Mucosa of gallbladder (tissue), 1 donor: ENCODE results near the gene ATG101. TPM values are rescaled to one million over a fixed set of nuclear protein-coding genes. Genes with fewer than 3 reads are reported as not detected.

Source experiments
- DNase-seq: peaks from one replicate; pipeline ENCODE4 v3.0.0-alpha.2; 2020; ENCODE audit warnings: low spot score
- total RNA-seq: library from RNA; stranded (reverse); gene quantifications from one replicate; pipeline ENCODE4 v1.2.1, GENCODE V29; 2021
- donor health status: DM: no; HTN: no; CAD: no.

ATG101 gene
- total RNA-seq, 1 donor from 2014 or later, result 38.6 TPM

GRCh38 chr12:52057638-52058576 is 11.9 kb upstream of the ATG101 start:
- no peak for DNase-seq

- DNase-seq, result no peak
Observed at GRCh38 chr12:52058631-52059361, 11.0 kb upstream of the ATG101 start.

DNA sequence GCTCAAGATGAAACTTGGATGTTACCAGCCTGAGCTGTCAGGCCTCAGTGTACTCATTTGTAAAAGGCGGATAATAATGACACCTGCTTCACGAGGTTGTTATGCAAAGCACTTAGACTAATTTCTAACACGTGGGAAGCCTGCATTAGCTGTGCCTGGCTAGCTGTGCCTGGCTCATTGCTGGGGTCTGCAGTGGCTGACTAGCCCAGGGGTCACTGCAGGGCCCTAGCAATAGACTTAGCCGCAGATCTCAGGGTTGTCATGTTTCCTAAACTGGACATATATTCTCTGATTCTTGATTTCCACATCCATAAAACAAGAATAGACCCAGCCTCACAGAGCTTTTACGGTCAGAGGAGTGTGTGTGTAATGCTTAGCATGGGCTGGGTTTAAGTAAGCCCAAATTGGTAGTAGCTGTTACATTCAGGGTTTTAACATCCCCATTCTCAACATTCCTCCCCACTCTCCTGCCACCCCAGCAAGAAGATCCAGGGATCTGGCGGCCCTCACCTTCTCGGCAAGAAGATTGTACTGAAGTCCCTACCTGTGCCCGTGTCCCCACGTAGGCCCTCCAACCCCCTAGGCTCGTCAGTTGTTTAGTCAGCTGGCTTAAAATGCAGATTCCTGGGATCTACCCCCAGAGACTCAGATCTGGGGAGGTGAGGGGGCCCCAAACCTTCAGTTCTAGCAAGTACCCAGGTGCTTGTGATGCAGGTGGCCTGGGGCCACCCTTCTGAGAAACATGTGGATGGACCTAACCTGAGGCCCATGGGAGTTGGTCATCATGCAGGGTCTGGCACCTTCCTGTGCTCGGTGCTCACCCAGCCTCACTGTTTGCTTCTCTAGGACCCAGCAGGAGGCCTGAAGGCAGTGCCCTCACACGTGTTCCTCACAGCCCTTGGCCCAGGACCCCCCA is 9.9 kb upstream of the ATG101 start:
- no peak for DNase-seq

DNA sequence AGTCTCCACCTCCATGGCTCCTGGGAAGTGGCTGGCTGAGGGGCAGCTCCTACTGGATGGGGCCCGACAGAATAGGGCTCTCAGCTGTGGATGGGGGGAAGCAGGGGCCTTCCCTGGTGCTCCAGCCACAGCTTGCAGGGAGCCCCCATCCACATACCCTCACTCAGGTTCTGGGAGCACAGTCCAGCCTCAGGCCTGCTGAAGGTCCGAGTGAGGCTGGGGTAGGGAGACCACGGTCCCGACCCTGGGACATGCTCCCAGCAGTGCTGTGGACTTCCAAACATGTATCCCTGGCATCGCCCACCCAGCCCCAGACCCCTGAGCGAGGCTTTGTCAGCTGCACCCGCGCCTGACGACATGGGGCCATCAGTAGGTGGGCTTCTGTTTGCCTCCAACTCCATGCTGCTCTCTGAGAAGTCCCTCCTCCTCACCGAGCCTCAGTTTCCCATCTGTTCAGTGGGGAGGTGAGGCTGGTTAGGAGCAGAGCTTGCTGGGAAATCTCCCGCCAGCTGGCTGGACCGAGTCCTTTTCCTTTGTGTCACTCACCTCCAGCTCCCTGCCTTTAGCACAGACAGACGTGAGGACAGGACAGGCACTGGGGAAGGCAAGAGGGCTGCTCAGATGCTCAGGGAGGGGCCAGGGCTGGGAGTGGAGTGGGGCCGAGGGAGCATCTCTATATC is 9.1 kb upstream of the ATG101 start:
- DNase-seq, result no peak

DNA sequence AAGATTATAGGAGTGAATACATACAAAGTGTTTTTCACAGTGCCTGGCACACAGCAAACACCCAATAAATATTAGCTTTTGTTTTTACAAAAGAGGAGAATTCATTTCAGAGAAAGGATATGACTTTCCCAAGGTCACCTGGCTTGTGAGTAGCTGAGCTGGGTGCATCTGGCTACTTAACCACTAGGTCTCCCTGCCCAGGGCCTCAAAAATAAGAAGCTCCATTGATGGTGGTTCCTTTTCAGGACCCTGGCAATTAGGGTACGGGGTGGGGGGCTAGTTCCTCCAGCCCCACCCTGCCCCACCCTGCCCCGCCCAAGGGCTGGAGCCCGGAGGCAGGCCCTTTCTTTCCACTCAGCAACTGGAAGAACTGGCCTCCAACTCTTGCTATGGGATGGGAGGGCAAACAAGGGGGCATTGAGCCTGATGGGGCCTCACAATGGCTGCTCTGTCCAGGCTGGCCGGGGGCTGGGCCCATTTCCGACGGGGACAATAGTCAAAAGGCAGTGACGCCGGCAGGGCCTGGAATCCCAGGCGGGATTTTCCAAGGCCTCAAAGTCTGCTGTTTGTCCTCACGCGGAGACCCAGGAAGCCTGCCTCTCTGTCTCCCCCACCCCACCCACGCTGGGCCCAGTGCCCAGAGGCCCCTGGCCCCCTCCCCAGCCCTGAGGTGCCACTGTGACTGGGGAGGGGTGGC is 8.2 kb upstream of the ATG101 start:
- DNase-seq, result no peak

- DNase-seq, result no peak
Observed at GRCh38 chr12:52062167-52063081, 7.4 kb upstream of the ATG101 start.

- DNase-seq, result no peak
Observed at GRCh38 chr12:52063082-52063924, 6.5 kb upstream of the ATG101 start.

DNA sequence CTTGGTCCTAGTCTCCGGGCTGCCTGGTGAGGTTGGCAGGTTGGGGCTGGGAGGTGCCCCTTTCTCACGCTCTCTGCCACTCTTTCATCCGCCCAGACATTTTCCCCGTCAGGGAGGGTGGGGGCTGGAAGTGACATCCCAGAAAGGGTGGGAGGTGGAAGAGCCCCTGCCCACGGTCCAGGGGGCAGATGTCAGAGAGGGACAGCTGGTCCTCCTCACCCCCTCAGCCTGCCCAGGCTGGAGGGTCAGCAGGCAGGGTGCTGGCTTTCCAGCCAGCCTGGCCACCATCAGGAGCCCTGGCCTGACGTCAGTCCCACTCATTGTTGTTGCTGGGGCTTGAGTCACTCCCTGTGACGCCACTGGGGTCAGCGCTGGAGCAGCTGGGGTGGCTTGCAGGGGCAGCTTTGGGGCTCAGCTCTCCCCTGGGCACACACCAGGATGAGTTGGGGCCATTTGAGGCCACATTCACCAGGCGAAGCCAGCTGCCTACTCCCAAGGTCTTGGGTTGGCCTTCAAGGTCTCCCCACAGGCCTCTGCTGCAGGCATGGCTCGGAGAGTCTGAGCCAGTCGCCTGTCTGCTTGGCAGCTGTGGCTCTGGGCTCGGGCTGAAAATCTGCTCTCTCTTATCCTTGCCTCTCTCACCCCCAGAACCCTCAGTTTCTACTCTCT is 5.7 kb upstream of the ATG101 start:
- no peak for DNase-seq

DNA sequence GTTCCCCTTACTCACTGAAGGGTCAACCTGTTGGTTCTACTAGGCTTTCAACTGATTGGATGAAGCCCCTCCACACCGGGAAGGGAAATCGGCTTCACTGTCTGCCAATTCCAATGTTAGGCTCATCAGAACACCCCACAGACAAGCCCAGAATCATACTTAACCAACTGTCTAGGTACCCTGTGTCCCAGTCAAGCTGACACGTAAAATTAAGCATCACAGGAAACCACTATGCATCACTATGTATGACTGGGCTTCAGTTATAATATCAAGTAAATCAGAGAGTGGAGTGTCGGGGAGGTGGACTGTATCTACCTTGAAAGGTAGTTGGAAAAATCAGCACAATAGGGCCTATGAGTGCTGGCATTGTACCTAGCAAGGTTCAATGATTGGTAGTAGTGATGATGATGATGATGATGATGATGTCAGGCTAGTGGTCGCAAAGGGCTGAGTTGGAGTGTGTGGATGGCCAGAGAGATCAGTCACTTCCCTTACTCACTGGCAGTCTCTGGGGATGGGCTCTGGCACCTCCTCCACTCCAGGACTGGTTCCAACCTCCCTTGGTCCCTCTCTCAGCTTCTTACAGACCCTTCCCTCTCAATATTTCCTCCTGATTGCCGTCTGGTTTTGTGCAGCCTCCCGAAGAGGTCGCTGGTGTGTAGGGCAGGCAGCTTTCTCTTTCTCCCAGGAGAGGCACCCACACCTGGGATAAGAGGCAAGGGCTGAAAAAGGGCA is 3.3 kb upstream of the ATG101 start:
- DNase-seq, result no peak

DNA sequence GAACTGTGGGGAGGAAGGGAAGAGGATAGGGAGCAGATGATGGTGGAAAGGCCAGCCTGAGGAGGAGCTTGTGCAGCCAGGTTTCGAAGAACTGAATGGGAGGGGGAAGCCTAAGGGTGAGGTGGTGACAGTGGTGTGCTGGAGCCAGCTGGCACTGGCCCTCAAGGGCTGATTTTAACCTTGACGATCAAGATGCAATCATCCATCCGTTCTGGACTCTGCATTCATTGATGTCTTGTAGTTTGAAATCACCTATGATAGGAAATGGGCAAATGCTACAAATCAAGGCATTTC is 2.8 kb upstream of the ATG101 start:
- DNase-seq, result no peak

DNA sequence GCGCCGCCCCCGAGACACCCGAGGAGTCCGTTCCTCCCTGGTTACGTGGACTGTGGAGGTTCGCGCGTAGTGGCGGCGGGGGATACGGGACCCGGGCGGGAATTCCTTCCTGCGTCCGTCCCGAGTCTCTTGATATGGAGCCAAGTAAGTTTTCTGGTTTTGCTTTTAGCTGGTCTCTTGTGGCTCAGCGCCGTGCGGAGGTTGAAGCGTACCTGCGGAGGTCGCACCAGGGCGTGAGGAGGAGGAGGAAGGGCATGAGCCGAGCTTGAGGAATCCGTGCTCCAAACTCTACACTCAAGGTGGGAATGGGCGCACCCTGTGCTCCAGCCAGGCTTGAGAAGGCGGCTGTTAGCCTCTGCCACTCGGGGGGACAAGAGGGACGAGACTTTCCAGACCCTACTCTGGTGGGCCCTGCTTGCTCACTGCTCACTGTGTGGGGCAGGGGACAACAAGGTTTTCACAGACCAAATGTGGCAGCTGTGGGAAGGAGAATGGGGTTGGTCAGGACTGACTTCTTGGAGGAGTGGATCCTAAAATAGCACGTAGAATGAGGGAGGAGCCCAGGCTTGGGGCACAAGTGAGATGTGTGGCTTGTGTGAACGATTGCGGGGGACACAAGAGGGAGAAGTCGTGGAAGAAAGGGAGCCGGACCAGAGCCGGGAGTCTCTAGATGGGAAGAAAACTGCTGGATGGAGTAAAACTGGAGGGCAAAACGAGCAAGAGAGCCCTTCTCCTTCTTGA is 577 bp downstream of the ATG101 start:
- no peak for DNase-seq

- DNase-seq, result peak; percentile 22
Observed at GRCh38 chr12:52073531-52074381, 4.0 kb downstream of the ATG101 start.

GRCh38 chr12:52074971-52075724 is 5.4 kb downstream of the ATG101 start:
- peak; percentile 44 for DNase-seq

- no peak for DNase-seq
Observed at GRCh38 chr12:52076811-52077210, 7.0 kb downstream of the ATG101 start.

DNA sequence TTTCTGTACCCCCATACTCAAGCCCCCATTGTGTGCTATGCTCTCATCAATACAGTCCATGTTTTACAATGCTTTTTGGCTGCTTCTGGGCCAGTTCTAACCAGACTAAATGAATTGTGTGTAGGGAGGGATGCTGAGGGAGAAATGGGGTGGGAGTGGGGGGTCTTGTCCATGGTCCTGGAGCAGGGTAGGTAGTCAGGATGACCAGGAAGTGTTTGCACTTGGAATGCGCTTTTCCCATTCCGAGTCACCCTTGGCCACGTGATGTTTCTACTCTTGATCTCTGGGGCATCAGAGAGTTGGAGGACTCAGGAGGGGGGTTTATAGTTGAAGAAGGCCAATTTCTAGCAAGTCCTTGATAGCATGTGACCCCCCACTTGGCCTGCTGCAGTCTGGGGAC is 8.5 kb downstream of the ATG101 start:
- no peak for DNase-seq
